ENCODE results near the gene GCK.
A peak's percentile ranks its signal among the peaks of the same experiment; 100 is the strongest.

Gene GCK

GRCh38 chr7:44148961-44149536 is 40.2 kb downstream of the GCK start:
- no peak for TF ChIP-seq CTCF (IDR thresholded peaks at IDR 0.05; ENCODE audit: low read depth, low read length)
- no peak overlapping the region for H3K4me3 ChIP-seq (ENCODE audit: low read depth, low read length)
- DNase-seq (ENCODE audit: low read depth, low spot score): no peak
- in situ Hi-C loops (cut with HindIII; ENCODE audit: low sequenced_read_pairs): no loop called here

GRCh38 chr7:44148166-44148565 is 41.1 kb downstream of the GCK start:
- no peak for TF ChIP-seq CTCF (IDR thresholded peaks at IDR 0.05; ENCODE audit: low read depth, low read length)

GRCh38 chr7:44147026-44147991 is 41.9 kb downstream of the GCK start:
- in situ Hi-C loops (cut with HindIII; ENCODE audit: low sequenced_read_pairs): no loop called here
- no peak for TF ChIP-seq CTCF (IDR thresholded peaks at IDR 0.05; ENCODE audit: low read depth, low read length)
- DNase-seq (ENCODE audit: low read depth, low spot score): no peak
- no peak overlapping the region for H3K4me3 ChIP-seq (ENCODE audit: low read depth, low read length)

More at GRCh38 chr7:44148166-44148565, 41.1 kb downstream of the GCK start:
- no peak for DNase-seq (ENCODE audit: low read depth, low spot score)
- in situ Hi-C loops (cut with HindIII; ENCODE audit: low sequenced_read_pairs): no loop called here
- no peak overlapping the region for H3K4me3 ChIP-seq (ENCODE audit: low read depth, low read length)

- peak; percentile 30 for DNase-seq (ENCODE audit: low read depth, low spot score)
- H3K4me3 ChIP-seq (ENCODE audit: low read depth, low read length): peak overlapping the region; percentile 38
- TF ChIP-seq CTCF (IDR thresholded peaks at IDR 0.05; ENCODE audit: low read depth, low read length): no peak
- in situ Hi-C loops (cut with HindIII; ENCODE audit: low sequenced_read_pairs): no loop called here
Observed at GRCh38 chr7:44145969-44146911, 43.0 kb downstream of the GCK start.

GRCh38 chr7:44145479-44145968 is 43.7 kb downstream of the GCK start:
- in situ Hi-C loops (cut with HindIII; ENCODE audit: low sequenced_read_pairs): no loop called here
- no peak for TF ChIP-seq CTCF (IDR thresholded peaks at IDR 0.05; ENCODE audit: low read depth, low read length)
- DNase-seq (ENCODE audit: low read depth, low spot score): peak; percentile 11
- peak overlapping the region; percentile 38 for H3K4me3 ChIP-seq (ENCODE audit: low read depth, low read length)

GRCh38 chr7:44144968-44145478 is 44.2 kb downstream of the GCK start:
- H3K4me3 ChIP-seq (ENCODE audit: low read depth, low read length): no peak overlapping the region
- in situ Hi-C loops (cut with HindIII; ENCODE audit: low sequenced_read_pairs): no loop called here
- no peak for TF ChIP-seq CTCF (IDR thresholded peaks at IDR 0.05; ENCODE audit: low read depth, low read length)
- DNase-seq (ENCODE audit: low read depth, low spot score): no peak
